Kidney (tissue), 14 donors: ENCODE measurements around the gene GNG13. TPM values are rescaled to one million over a fixed set of nuclear protein-coding genes. Genes with fewer than 3 reads are reported as not detected.
"Not testable (repeated sequence)": the region's sequence is repeated elsewhere in the genome, so short reads cannot be mapped to it uniquely, and the experiment has no call there.

ENCODE experiments used
- DNase-seq, 5 donors: peaks; one replicate each; pipeline ENCODE4 v3.0.0-alpha.2; 2013 to 2020
- FAIRE-seq: peaks from 2 replicates; lab custom pipeline; 2012; peaks lifted over from hg19 to GRCh38; lab: Jason Lieb, UNC
- H3K27ac ChIP-seq, 2 donors: one replicate each; pipeline ENCODE4 v1.7.0; 2013; ENCODE audit warnings: low read depth in 2 of 2, low read length in 2 of 2, inconsistent platforms in 1 of 2
- H3K27me3 ChIP-seq: one replicate; pipeline ENCODE4 v1.7.1; 2013; ENCODE audit warnings: low read length, inconsistent platforms; ENCODE audit not compliant: control insufficient read depth, insufficient read depth
- H3K36me3 ChIP-seq, 3 donors: one replicate each; pipeline versions ENCODE4 v1.7.0 to v1.7.1; 2013; ENCODE audit warnings: low read length in 3 of 3, control low read depth in 1 of 3, inconsistent platforms in 1 of 3; ENCODE audit not compliant: insufficient read depth in 3 of 3, control insufficient read depth in 2 of 3
- H3K4me1 ChIP-seq, 3 donors: one replicate each; pipeline versions ENCODE4 v1.7.0 to v1.7.1; 2013; ENCODE audit warnings: low read length in 3 of 3, inconsistent platforms in 1 of 3, low read depth in 1 of 3; ENCODE audit not compliant: control insufficient read depth in 2 of 3, insufficient read depth in 2 of 3
- H3K4me3 ChIP-seq, 3 donors: one replicate each; pipeline versions ENCODE4 v1.7.0 to v1.8.1; 2013; ENCODE audit warnings: low read length in 3 of 3, control low read depth in 1 of 3, inconsistent platforms in 1 of 3
- H3K9ac ChIP-seq, 3 donors: one replicate each; pipeline versions ENCODE4 v1.7.0 to v1.7.1; 2013; ENCODE audit warnings: low read length in 3 of 3, control low read depth in 1 of 3, inconsistent platforms in 1 of 3
- H3K9me3 ChIP-seq, 3 donors: one replicate each; pipeline versions ENCODE4 v1.7.0 to v1.7.1; 2013; ENCODE audit warnings: low read length in 3 of 3, control low read depth in 1 of 3, inconsistent platforms in 1 of 3; ENCODE audit not compliant: control insufficient read depth in 2 of 3, insufficient read depth in 1 of 3
- CTCF ChIP-seq: IDR thresholded peaks from 3 replicates; pipeline ENCODE4 v1.5.1; 2012; ENCODE audit warnings: mild to moderate bottlenecking, moderate library complexity, borderline replicate concordance; ENCODE audit not compliant: insufficient read depth; ENCODE audit errors: extremely low read depth
- intact Hi-C: fragments of 100-400 bp; cut with DNase I; formaldehyde crosslinking; loops from one replicate; pipeline ENCODE4 v1.11.1; 2022
- polyA plus RNA-seq: library from polyadenylated mRNA; stranded (reverse); fragments of 350-450 nt; fragmentation: Illumina TruSeq; extraction: RNeasy Lipid Tissue Mini Kit (QIAGEN cat#74804); gene quantifications from one replicate; pipeline ENCODE4 v1.2.3, GENCODE V29; 2014; ENCODE audit warnings: low read depth, low replicate concordance; ENCODE audit not compliant: insufficient read depth
- total RNA-seq: library from RNA; stranded (reverse); fragmentation: NEBNext Ultra II Directional; extraction: Animal tissue kit (Norgen Biotek cat#: 25700); gene quantifications from one replicate; pipeline ENCODE4 v1.2.1, GENCODE V29; 2021
- donor health status: control.
- donor health status: control.
- donor health status: control.
- donor health status: control.
- donor health status: control.
- donor health status: DM: yes; HTN: yes; CAD: no.
- donor health status: Normal renal cell carcinoma (clear cell type).

Gene GNG13
- total and polyA plus RNA-seq, 2 donors from 2014 or later: not detected

- H3K27me3 ChIP-seq: no peaks in the 10 kb centered on the region
- TF ChIP-seq CTCF: no peak
- H3K27ac ChIP-seq: no peak overlapping the region
- no peaks in the 10 kb centered on the region for H3K9me3 ChIP-seq
- FAIRE-seq: no peak
- DNase-seq: no peak
- H3K9ac ChIP-seq: no peak overlapping the region
- H3K4me3 ChIP-seq: no peak overlapping the region
- no peaks in the 10 kb centered on the region for H3K36me3 ChIP-seq
- intact Hi-C loops: no loop called here
- no peaks in the 10 kb centered on the region for H3K4me1 ChIP-seq
These were observed 44.1 kb downstream of the GNG13 start for GRCh38 chr16:756428-756827.

- no peak overlapping the region for H3K4me3 ChIP-seq
- no peaks in the 10 kb centered on the region for H3K4me1 ChIP-seq
- intact Hi-C loops: no loop called here
- DNase-seq (no peak), FAIRE-seq (no peak)
- H3K36me3 ChIP-seq: no peaks in the 10 kb centered on the region
- H3K27ac ChIP-seq: no peak overlapping the region
- TF ChIP-seq CTCF: no peak
- H3K9ac ChIP-seq: no peak overlapping the region
- H3K9me3 ChIP-seq: no peaks in the 10 kb centered on the region
- H3K27me3 ChIP-seq: no peaks in the 10 kb centered on the region
These were observed 45.9 kb downstream of the GNG13 start for GRCh38 chr16:754656-755055.

GRCh38 chr16:754121-754607, 46.4 kb downstream of the GNG13 start:
- H3K4me1 ChIP-seq, H3K36me3 ChIP-seq, FAIRE-seq, H3K4me3 ChIP-seq, intact Hi-C loops, H3K9me3 ChIP-seq, DNase-seq, H3K27ac ChIP-seq, H3K9ac ChIP-seq, H3K27me3 ChIP-seq: not testable (repeated sequence)

- no peak for TF ChIP-seq CTCF
- no peaks in the 10 kb centered on the region for H3K4me1 ChIP-seq
- DNase-seq (no peak), FAIRE-seq (no peak)
- H3K4me3 ChIP-seq: no peak overlapping the region
- no peaks in the 10 kb centered on the region for H3K27me3 ChIP-seq
- H3K27ac ChIP-seq: no peak overlapping the region
- H3K36me3 ChIP-seq: no peaks in the 10 kb centered on the region
- intact Hi-C loops: no loop called here
- no peak overlapping the region for H3K9ac ChIP-seq
- H3K9me3 ChIP-seq: no peaks in the 10 kb centered on the region
These were observed 48.6 kb downstream of the GNG13 start for GRCh38 chr16:752007-752312.
